ENCODE measurements around the gene FSTL1.

DNA sequence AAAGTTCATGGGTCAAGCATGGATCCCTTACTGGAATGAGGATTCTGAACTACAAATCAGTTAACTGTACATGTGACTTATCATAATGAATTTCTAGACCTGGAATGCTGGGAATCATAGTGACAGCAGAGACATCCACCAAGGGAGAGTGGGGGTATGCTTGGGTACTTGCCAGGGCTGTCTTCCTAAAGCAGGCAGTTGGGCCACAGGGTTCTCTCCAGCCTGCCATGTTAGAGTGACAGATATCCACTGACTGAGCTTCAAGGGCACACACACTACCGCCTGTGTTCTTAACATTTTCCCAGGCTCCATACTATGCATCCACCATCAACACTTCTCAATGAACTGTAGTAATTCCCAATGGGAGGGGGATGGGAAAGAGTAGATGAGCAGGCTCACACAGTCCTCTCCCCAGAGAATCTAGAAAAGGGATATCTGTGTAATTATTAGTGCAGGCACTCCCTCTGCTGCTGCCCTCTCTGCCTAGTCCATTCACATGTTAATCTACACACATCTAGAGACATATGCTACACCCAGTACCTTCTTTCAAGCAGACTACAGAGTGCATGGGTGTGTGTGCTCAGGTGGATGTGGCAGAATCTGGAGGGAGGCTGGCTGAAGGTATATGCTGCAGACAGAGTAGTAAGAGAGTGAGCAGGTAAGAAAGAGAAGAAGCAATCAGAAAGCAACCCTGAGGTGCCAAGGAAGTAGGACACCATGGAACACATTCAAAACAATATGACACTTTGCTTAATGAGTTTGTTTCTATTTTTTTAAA lies 3.7 kb downstream of the FSTL1 start:
- TF ChIP-seq, protein P1, sequence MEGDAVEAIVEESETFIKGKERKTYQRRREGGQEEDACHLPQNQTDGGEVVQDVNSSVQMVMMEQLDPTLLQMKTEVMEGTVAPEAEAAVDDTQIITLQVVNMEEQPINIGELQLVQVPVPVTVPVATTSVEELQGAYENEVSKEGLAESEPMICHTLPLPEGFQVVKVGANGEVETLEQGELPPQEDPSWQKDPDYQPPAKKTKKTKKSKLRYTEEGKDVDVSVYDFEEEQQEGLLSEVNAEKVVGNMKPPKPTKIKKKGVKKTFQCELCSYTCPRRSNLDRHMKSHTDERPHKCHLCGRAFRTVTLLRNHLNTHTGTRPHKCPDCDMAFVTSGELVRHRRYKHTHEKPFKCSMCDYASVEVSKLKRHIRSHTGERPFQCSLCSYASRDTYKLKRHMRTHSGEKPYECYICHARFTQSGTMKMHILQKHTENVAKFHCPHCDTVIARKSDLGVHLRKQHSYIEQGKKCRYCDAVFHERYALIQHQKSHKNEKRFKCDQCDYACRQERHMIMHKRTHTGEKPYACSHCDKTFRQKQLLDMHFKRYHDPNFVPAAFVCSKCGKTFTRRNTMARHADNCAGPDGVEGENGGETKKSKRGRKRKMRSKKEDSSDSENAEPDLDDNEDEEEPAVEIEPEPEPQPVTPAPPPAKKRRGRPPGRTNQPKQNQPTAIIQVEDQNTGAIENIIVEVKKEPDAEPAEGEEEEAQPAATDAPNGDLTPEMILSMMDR (IDR thresholded peaks at IDR 0.05; ENCODE audit: low read depth, low read length) = no peak
- no peak for TF ChIP-seq POLR2A (IDR thresholded peaks at IDR 0.05; ENCODE audit: extremely low read depth, insufficient read length)
- TF ChIP-seq, protein P2, sequence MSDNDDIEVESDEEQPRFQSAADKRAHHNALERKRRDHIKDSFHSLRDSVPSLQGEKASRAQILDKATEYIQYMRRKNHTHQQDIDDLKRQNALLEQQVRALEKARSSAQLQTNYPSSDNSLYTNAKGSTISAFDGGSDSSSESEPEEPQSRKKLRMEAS (IDR thresholded peaks at IDR 0.05; ENCODE audit: low read depth, low read length) = no peak
- no peak for TF ChIP-seq MYC (IDR thresholded peaks at IDR 0.05; ENCODE audit: low read depth, low read length)
